GM21723 (cell line): ENCODE data around the gene FGD5.

Experiments
- ATAC-seq: cut with Tn5 transposase; IDR thresholded peaks from one replicate; pipeline ENCODE4 v1.9.1; 2021; ENCODE audit warnings: mild to moderate bottlenecking, moderate library complexity; ENCODE audit not compliant: unreplicated experiment

FGD5 gene

GRCh38 chr3:14826069-14826468 lies 7.3 kb downstream of the FGD5 start:
- no peak for ATAC-seq

DNA sequence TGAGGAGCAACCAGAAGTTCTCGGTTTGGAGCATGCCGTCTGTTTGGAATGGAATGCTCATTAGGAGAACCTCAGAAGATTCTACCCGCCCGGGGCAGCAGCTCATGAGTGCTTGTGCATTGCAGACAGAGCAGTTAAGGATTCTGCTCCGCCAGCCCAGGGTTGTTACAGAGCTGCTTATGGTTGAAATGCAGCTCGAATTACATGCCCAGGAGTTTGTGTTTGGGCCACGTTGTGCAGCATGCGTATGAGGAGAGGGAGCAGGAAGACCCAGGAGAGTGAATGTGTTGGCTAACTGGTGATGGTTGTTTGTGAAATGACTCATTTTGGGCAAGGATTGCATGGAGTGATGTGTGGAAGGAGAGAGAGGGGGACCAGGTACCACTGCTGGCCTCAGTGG lies 9.0 kb downstream of the FGD5 start:
- ATAC-seq = no peak

DNA sequence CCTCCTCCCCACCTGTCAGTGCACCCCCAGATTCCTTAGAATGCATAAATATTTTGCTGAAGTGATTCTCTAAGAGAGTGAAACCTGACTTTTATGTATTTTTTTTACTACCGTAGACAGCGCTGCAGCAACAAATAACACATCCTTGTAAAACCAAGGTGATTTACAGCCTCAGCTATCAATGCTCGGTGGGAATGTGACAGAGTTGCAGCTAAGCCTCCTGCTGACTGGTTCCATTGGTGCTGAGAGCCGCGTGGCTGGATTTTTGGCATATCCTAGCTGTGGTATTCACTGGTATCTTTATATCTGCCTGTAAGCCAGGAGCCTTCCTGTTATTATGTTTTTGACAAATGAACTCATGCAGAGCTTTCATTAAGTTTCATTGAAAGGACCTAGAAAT lies 11.0 kb downstream of the FGD5 start:
- ATAC-seq = no peak

GRCh38 chr3:14831916-14832450 lies 13.2 kb downstream of the FGD5 start:
- ATAC-seq = no peak

DNA sequence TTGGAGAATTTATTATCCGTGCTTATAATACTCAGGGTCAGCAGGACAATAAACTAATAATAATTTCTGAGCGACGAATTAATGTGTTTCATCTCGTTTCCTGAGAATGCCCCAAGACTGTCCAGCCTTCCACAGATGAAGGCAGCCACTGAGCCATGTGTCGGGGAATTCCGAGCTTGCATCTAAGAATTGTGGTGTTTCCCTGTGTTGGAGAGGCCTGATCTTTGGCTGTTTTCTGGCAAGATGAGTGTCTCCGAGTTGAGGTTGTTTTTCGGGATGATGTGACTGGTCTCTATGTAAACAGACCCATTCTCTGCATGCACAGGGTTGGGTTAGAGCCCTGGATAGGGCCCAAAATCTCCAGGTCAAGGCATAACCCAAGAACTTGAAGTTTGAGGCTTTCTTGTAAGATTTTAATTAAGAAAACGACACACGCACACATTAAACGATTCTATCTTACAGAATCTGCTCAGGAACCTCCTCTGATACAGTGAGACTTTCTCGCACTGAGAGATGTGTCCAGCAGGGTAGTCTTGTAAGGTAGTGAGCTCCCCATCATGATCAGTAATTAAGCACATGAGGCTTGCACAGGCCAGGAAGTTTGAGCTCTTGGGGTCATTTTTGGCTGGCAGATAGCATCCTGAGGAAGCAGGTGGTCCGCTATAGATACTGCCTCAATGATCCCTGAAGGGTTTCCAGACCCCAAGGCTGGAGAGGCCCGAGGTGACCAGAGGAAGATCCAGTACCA lies 14.4 kb downstream of the FGD5 start:
- ATAC-seq = no peak

GRCh38 chr3:14834121-14834520 lies 15.4 kb downstream of the FGD5 start:
- ATAC-seq = no peak

- ATAC-seq = no peak
These were observed 16.2 kb downstream of the FGD5 start for GRCh38 chr3:14834807-14835466.

- ATAC-seq = no peak
These were observed 17.3 kb downstream of the FGD5 start for GRCh38 chr3:14836049-14836468.

DNA sequence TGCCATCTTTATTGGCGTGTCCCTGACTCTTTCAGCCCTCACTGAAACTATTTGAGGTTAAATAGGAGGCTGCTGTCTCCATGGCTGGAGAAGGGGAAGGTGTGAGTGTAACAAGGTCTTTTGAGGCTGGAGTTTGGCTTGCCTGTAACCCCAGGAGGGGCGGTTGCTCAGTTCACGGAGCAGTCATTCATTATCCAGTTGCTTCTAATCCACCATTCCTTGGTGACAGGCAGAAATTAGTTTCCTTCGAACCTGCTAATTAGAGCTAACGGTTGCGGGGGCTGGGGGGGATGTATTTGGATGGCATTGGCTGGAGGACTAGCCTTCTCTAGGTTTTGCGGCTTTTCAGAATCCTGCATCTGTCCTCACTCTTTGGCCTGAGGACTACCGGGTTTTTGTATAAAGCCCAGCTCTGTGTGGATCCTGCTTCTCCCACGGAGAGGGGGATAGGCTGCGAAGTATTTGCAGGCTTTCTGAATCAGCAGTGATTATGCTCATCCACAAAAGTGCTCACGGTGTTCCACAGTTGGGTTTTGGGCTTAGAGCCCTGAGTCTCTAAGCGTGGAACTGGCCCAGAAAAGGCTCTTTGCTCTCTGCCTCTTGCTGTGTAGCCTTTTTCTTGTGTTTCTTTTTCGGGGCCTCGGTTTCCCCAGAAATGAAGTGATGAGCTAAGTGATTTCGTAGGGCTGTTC lies 18.6 kb downstream of the FGD5 start:
- no peak for ATAC-seq

- ATAC-seq = no peak
These were observed 19.1 kb downstream of the FGD5 start for GRCh38 chr3:14837878-14838258.

GRCh38 chr3:14839236-14839635 lies 20.5 kb downstream of the FGD5 start:
- no peak for ATAC-seq

DNA sequence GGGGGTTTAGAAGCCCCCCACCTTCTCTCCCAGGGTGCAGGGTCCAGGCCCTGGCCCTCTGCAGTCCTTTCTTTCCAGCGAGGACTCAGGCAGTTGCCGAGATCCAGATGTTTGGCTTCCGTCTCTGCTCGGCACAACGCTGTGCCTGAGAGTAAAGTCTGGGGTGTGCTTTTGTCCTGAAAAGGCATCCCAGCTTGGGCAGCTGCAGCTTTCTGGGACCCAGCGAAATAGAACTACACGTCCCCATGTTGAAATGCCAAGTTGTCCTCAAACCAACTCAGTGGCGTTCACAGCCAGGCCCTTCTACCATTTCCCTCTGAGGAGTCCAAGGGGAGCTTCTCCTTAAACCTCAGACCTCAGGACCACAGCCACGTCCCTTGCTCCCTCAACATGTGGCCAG lies 23.1 kb downstream of the FGD5 start:
- ATAC-seq = no peak

DNA sequence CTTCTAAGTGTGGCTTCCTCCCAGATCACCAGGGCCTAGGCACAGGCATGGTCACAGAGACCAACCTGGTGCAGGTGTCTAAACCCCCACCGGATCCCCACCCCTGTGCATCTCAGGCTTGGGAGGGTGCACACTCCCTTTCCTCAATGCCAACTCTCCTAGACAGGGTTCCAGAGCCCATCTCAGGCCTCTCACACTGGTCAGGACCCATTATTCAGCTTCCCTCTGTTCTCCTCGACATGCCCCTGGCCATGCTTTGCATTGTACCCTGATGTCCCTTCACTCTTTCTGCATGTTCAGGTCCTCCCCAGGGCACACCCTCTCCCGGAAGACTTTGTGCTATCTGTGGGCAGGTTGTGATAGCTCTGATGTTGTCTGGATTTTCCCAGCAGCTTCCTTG lies 23.5 kb downstream of the FGD5 start:
- no peak for ATAC-seq

- no peak for ATAC-seq
These were observed 24.6 kb downstream of the FGD5 start for GRCh38 chr3:14843321-14843720.

- ATAC-seq = no peak
These were observed 25.8 kb downstream of the FGD5 start for GRCh38 chr3:14844386-14845170.

GRCh38 chr3:14845180-14845579 lies 26.4 kb downstream of the FGD5 start:
- ATAC-seq = no peak

DNA sequence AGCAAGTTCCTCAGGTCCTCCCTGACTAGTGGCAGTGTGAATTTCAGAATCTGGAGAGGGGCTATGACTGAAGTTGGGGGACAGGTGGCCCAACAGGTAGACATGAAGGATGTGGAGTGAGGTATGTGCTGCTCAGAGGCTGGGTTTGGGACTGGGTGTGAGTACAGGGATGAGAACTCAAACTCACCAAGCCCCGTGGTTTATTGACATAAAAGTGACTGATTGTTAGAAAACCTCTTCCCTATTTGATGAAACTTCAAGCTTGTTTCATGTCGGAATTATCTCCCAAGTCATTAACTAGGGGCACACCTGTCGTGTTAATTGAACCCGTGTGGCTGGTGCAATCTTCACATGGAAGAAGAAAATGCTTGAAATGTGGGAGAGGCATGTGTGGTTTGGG lies 27.1 kb downstream of the FGD5 start:
- no peak for ATAC-seq

GRCh38 chr3:14846226-14846880 lies 27.6 kb downstream of the FGD5 start:
- no peak for ATAC-seq

DNA sequence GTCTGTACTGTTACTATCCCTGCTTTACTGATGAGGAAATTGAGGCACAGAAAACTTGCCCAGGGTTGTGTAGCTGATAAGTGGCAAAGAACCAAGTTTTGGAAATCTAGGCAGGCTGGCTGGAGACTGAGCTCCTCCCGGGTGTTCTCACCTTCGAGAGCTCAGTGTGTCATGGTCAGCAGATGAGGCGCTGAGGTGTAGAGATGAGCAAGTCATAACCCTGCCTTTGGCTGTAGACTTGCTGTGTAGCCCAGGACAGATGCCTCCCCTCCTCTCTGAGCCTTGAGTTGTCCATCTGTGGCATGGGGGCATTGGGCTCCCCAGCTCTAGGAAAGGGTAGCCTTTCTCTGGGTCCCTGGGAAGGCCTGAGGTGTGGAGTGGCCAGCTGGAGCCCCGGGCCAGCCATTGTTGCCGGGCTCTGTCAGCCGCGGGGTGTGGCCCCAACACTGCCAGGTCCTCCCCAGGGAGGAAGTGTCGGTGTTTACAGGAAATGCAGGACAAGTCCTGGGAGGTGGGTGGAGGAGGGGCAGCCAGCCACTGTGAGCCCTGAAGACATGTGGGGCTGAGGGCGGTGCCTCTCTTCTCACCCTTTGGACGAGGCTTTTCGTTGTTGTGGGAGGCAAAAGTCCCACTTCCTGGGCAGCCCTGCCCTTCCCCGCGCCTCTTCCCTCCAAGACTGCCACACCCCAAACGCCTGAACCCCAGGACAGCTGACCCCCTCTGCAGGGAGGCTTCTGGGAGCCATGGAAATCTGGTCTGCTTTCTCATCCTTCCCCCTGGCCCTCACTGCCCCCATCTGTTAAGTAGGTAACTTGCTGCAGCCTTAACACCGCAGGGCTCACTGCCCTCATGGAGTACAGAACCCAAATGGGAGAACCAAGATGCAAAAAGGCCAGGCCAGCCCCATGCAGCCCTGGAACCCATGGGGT lies 29.1 kb downstream of the FGD5 start:
- ATAC-seq = no peak
